Testis (tissue), 2 donors: Measurements from ENCODE around the gene MCM5.

ENCODE experiments used
- CTCF ChIP-seq, 3 experiments: fragments of 450-650 bp in 2 of 3; fragments of 200-600 bp in 1 of 3; sonication (generic) in 1 of 3; IDR thresholded peaks; one replicate each; pipeline ENCODE4 v1.5.1; 2016 to 2019; ENCODE audit warnings: antibody characterized with exemption in 3 of 3, mild to moderate bottlenecking in 2 of 3, moderate library complexity in 1 of 3
- POLR2A ChIP-seq: fragments of 450-650 bp; IDR thresholded peaks from one replicate; pipeline ENCODE4 v1.6.1; 2017; ENCODE audit warnings: antibody characterized with exemption, mild to moderate bottlenecking, moderate library complexity

- no peak for TF ChIP-seq CTCF (IDR thresholded peaks at IDR 0.05)
- TF ChIP-seq POLR2A: no peak
These were observed 25.6 kb downstream of the MCM5 start for GRCh38 chr22:35425546-35425945.
